GM10266 (cell line): Measurements from ENCODE around the gene PAIP2B.

Source experiments
- DNase-seq: peaks from one replicate; pipeline ENCODE4 v3.0.0; 2012; ENCODE audit errors: extremely low spot score
- CTCF ChIP-seq: IDR thresholded peaks from 2 replicates; pipeline ENCODE4 v1.5.1; 2012; ENCODE audit warnings: mild to moderate bottlenecking, low read depth; ENCODE audit not compliant: control insufficient read depth, insufficient read depth; ENCODE audit errors: missing control alignments

PAIP2B gene

GRCh38 chr2:71254078-71254477, 27.2 kb upstream of the PAIP2B start:
- TF ChIP-seq CTCF = no peak
- DNase-seq = no peak

DNA sequence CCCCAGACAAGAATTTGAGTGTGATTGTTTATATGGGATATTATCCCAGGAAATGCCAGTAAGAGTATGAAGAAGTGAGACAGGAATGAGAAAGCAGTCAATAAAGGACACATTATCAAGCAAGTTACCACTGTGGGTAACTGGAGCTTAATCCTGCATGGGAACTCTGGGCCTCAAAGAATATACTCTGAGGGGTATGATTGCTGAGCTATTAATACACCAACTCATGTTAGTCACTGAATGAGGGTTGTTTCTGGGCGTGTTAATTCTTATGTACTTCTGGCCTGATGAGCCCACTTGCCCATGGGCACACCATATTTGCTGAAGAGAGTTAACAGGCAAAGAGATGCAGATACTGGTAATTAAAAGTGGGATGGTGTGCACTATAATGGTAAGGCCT, 26.6 kb upstream of the PAIP2B start:
- DNase-seq = no peak
- no peak for TF ChIP-seq CTCF

GRCh38 chr2:71252862-71253261, 26.0 kb upstream of the PAIP2B start:
- no peak for TF ChIP-seq CTCF
- DNase-seq = no peak

DNA sequence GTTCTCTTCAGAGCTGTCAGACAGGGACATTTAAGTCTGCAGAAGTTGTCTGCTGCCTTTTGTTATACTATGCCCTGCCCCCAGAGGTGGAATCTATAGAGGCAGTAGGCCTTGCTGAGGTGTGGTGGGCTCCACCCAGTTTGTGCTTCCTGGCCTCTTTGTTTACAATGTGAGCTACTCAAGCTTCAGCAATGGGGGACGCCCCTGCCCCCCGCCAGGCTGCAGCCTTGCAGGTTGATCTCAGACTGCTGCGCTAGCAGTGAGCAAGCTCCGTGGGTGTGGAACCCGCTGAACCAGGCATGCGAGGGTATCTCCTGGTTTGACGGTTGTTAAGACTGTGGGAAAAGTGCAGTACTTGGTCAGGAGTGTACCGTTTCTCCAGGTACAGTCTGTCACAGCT, 24.0 kb upstream of the PAIP2B start:
- DNase-seq = no peak
- TF ChIP-seq CTCF = no peak

DNA sequence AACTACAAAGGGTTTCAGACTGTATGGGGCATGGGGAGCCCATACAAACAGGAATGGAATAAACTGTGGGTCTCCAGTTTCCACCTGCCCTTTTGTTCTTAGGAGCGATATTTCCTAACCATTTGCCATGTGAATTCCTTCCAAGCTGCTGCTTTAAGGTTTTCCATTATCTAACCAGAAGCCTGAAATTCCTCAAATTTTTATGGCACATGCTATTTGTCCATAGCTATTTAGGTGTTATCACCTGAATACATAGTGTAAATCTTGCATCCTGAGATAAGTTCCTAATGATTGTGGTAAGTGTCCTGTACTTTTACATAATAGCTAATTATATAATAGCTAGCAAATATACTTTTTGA, 17.4 kb upstream of the PAIP2B start:
- no peak for DNase-seq
- TF ChIP-seq CTCF = no peak

GRCh38 chr2:71243634-71244301, 16.9 kb upstream of the PAIP2B start:
- TF ChIP-seq CTCF = no peak
- no peak for DNase-seq

DNA sequence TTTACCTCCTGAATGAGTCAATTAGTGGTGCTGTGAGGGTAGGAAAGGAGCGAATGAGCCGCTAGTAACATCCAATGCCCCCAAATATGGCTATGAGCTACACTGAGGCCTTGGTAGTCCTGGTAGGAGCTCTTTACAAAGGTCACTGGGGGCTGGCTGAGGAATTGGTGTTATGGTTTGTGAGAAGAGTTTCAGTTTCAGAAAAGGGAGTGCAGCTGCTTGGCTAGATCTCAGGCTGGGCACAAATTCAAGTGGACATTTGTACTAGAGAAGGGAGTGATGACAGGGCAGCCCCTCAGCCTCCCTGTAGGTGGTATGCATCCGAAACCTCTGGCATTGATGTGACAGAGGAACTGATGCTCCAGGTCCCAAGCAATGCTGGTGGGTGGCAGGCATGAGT, 13.9 kb upstream of the PAIP2B start:
- no peak for TF ChIP-seq CTCF
- no peak for DNase-seq
